Neural crest cell (in vitro differentiated cells): ENCODE results near the gene WNK2. TPM values are rescaled to one million over a fixed set of nuclear protein-coding genes. Genes with fewer than 3 reads are reported as not detected.

Experiments
- DNase-seq: peaks from one replicate; pipeline ENCODE4 v3.0.0; 2021; ENCODE audit warnings: low read depth, mixed read lengths, low spot score
- H3K27ac Mint-ChIP-seq: one replicate; pipeline ENCODE4 v1.8.0; 2021; ENCODE audit warnings: mild to moderate bottlenecking, mixed read lengths; ENCODE audit not compliant: unreplicated experiment
- H3K27me3 Mint-ChIP-seq: 2 replicates; pipeline ENCODE4 v1.8.0; 2021; ENCODE audit warnings: low read depth, mild to moderate bottlenecking, mixed read lengths
- H3K36me3 Mint-ChIP-seq: 2 replicates; pipeline ENCODE4 v1.8.0; 2021; ENCODE audit warnings: low read depth, mild to moderate bottlenecking, mixed read lengths
- H3K4me1 Mint-ChIP-seq: 2 replicates; pipeline ENCODE4 v1.8.0; 2021; ENCODE audit warnings: mixed read lengths
- H3K4me3 Mint-ChIP-seq: one replicate; pipeline ENCODE4 v1.8.0; 2021; ENCODE audit warnings: mild to moderate bottlenecking, mixed read lengths
- H3K9me3 Mint-ChIP-seq: 2 replicates; pipeline ENCODE4 v1.8.0; 2021; ENCODE audit warnings: mixed read lengths
- total RNA-seq: library from RNA; stranded (reverse); gene quantifications from 2 replicates; pipeline ENCODE4 v1.2.1, GENCODE V29; 2021
- TF ChIP-seq, protein P1 (sequence below): fragments of 200-600 bp; sonication (generic); conservative IDR thresholded peaks from 2 replicates; pipeline ENCODE4 v1.5.0; 2021; ENCODE audit warnings: antibody characterized with exemption, mild to moderate bottlenecking

Gene WNK2
- total RNA-seq, 1 donor from 2014 or later = 27.8 TPM

- Mint-ChIP-seq H3K27ac (peak overlapping the region; percentile 92), H3K4me3 (no peak overlapping the region), H3K36me3 (no peaks in the 10 kb centered on the region), H3K27me3 (no peaks in the 10 kb centered on the region), H3K9me3 (no peaks in the 10 kb centered on the region), H3K4me1 (no peaks in the 10 kb centered on the region)
- DNase-seq = no peak
- TF ChIP-seq, protein P1, sequence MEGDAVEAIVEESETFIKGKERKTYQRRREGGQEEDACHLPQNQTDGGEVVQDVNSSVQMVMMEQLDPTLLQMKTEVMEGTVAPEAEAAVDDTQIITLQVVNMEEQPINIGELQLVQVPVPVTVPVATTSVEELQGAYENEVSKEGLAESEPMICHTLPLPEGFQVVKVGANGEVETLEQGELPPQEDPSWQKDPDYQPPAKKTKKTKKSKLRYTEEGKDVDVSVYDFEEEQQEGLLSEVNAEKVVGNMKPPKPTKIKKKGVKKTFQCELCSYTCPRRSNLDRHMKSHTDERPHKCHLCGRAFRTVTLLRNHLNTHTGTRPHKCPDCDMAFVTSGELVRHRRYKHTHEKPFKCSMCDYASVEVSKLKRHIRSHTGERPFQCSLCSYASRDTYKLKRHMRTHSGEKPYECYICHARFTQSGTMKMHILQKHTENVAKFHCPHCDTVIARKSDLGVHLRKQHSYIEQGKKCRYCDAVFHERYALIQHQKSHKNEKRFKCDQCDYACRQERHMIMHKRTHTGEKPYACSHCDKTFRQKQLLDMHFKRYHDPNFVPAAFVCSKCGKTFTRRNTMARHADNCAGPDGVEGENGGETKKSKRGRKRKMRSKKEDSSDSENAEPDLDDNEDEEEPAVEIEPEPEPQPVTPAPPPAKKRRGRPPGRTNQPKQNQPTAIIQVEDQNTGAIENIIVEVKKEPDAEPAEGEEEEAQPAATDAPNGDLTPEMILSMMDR = no peak
These were observed 71.0 kb downstream of the WNK2 start for GRCh38 chr9:93254806-93255493.

- H3K27ac Mint-ChIP-seq = peak overlapping the region; percentile 92
- no peak for DNase-seq
- no peaks in the 10 kb centered on the region for H3K36me3 Mint-ChIP-seq
- H3K9me3 Mint-ChIP-seq = no peaks in the 10 kb centered on the region
- H3K27me3 Mint-ChIP-seq = no peaks in the 10 kb centered on the region
- TF ChIP-seq, protein P1 = no peak
- no peak overlapping the region for H3K4me3 Mint-ChIP-seq
- H3K4me1 Mint-ChIP-seq = no peaks in the 10 kb centered on the region
These were observed 71.5 kb downstream of the WNK2 start for GRCh38 chr9:93255494-93255867.

DNA sequence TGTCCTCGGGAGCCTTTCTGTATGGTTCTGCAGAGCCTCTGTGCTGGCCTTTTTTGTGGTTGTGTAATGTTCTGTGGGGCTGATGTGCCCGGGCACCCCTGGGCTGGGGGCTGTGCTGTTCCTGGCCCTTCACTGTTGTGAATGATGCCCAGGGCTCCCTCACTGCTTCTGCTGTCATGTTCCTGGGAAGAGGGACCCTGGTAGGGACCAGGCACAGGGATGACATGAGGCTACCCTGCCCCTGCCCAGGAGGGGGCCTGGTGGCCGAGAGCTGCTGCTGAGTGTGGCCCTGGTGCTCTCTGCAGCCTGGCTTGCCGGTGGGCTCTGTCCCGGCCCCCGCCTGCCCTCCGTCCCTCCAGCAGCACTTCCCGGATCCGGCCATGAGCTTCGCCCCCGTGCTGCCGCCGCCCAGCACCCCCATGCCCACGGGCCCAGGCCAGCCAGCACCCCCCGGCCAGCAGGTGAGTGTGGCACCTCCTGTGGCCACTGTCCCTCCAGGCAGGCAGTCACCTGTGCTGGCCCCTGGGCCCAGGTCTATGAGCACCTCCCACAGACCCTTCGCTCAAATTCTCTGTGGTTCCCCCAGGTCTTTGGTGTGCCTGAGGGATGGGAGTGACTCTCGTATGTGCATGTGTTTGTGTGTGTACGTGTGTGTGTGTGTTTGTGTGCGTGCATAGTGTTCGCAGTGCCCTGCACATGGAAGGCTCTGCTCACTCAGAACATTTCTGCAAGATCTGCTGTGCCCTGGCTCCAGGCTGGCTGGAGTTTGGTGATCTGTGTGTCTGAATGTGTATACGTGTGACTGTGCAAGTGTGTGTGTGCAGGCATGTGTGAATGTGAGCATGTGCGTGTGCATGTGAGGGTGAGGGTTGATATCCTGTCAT lies 72.3 kb downstream of the WNK2 start:
- Mint-ChIP-seq H3K36me3 (no peaks in the 10 kb centered on the region), H3K4me3 (no peak overlapping the region), H3K27ac (peak overlapping the region; percentile 90), H3K4me1 (no peaks in the 10 kb centered on the region), H3K9me3 (no peaks in the 10 kb centered on the region), H3K27me3 (no peaks in the 10 kb centered on the region)
- TF ChIP-seq, protein P1 = no peak
- DNase-seq = no peak

GRCh38 chr9:93256878-93257807 lies 73.2 kb downstream of the WNK2 start:
- DNase-seq = no peak
- TF ChIP-seq, protein P1 = no peak
- Mint-ChIP-seq H3K9me3 (no peaks in the 10 kb centered on the region), H3K4me1 (no peaks in the 10 kb centered on the region), H3K27me3 (no peaks in the 10 kb centered on the region), H3K36me3 (no peaks in the 10 kb centered on the region), H3K27ac (peak overlapping the region; percentile 90), H3K4me3 (no peak overlapping the region)

DNA sequence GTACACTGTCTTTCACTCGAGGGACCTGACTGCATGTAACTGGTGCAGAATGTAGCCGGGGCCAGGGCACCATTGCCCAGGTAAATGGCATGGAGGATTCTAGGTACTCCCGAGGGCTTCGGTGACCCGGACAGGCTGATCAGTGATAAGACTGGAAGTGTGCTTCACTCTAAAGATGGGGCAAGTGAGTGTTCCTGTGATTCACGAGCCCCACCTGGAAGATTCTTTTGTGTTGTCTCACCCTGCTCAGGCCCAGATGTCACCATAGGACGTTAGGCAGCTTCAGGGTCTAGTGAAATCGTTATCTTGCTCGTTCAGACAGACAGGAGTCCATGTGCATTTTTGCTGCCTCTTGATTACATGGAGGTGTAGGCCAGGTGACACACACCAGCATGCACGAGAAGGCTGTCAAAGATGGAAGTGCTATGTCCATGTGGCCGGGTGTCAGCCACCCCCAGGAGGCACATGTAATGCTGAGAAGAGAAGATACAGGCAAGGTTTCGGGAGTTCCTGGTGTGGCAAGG lies 73.9 kb downstream of the WNK2 start:
- no peak for DNase-seq

More for the DNA sequence above, 73.9 kb downstream of the WNK2 start:
- H3K27me3 Mint-ChIP-seq = no peaks in the 10 kb centered on the region
- TF ChIP-seq, protein P1 = no peak
- no peaks in the 10 kb centered on the region for H3K4me1 Mint-ChIP-seq
- H3K27ac Mint-ChIP-seq = no peak overlapping the region
- no peaks in the 10 kb centered on the region for H3K36me3 Mint-ChIP-seq
- no peak overlapping the region for H3K4me3 Mint-ChIP-seq
- no peaks in the 10 kb centered on the region for H3K9me3 Mint-ChIP-seq
